Memory B cell (primary cell): ENCODE data around the gene LRRFIP1.

Source experiments
- ATAC-seq: fragments of 150-1000 bp; cut with Tn5 transposase; 2 replicates; pipeline ENCODE4 v1.10.0; 2021; ENCODE audit warnings: low read depth, mild to moderate bottlenecking, moderate library complexity
- DNase-seq, 2 donors: peaks; one replicate each; pipeline ENCODE4 v3.0.0; 2022; ENCODE audit warnings: low spot score in 2 of 2
- H3K27ac Mint-ChIP-seq: one replicate; pipeline ENCODE4 v1.8.0; 2022; ENCODE audit warnings: mild to moderate bottlenecking, moderate library complexity, mixed read lengths
- H3K27me3 Mint-ChIP-seq: one replicate; pipeline ENCODE4 v1.8.0; 2022; ENCODE audit warnings: mixed read lengths
- H3K36me3 Mint-ChIP-seq: one replicate; pipeline ENCODE4 v1.8.0; 2022; ENCODE audit warnings: mild to moderate bottlenecking, mixed read lengths
- H3K4me1 Mint-ChIP-seq: one replicate; pipeline ENCODE4 v1.8.0; 2022; ENCODE audit warnings: mixed read lengths
- H3K4me3 Mint-ChIP-seq: one replicate; pipeline ENCODE4 v1.8.0; 2022; ENCODE audit warnings: mild to moderate bottlenecking, moderate library complexity, mixed read lengths
- H3K9me3 Mint-ChIP-seq: one replicate; pipeline ENCODE4 v1.8.0; 2022; ENCODE audit warnings: mixed read lengths

LRRFIP1 gene

GRCh38 chr2:237706257-237706656 lies 78.9 kb downstream of the LRRFIP1 start:
- DNase-seq (no peak), ATAC-seq (no peak)
- H3K27me3 Mint-ChIP-seq, result no peaks in the 10 kb centered on the region
- H3K4me1 Mint-ChIP-seq, result peaks cover 43% of the 10 kb centered on the region
- peak overlapping the region; percentile 0 for H3K4me3 Mint-ChIP-seq
- peaks cover 17% of the 10 kb centered on the region for H3K36me3 Mint-ChIP-seq
- no peaks in the 10 kb centered on the region for H3K9me3 Mint-ChIP-seq
- H3K27ac Mint-ChIP-seq, result peak overlapping the region; percentile 87

- H3K36me3 Mint-ChIP-seq, result peaks cover 24% of the 10 kb centered on the region
- H3K27ac Mint-ChIP-seq, result peak overlapping the region; percentile 87
- H3K4me3 Mint-ChIP-seq, result no peak overlapping the region
- H3K9me3 Mint-ChIP-seq, result no peaks in the 10 kb centered on the region
- H3K27me3 Mint-ChIP-seq, result no peaks in the 10 kb centered on the region
- peaks cover 32% of the 10 kb centered on the region for H3K4me1 Mint-ChIP-seq
- DNase-seq, result no peak
- no peak for ATAC-seq
Measured at GRCh38 chr2:237708065-237708398, 80.6 kb downstream of the LRRFIP1 start.

GRCh38 chr2:237708491-237708890 lies 81.1 kb downstream of the LRRFIP1 start:
- Mint-ChIP-seq H3K27ac (no peak overlapping the region), H3K36me3 (peaks cover 24% of the 10 kb centered on the region), H3K27me3 (no peaks in the 10 kb centered on the region), H3K4me1 (peaks cover 31% of the 10 kb centered on the region), H3K4me3 (no peak overlapping the region), H3K9me3 (no peaks in the 10 kb centered on the region)
- DNase-seq, result no peak
- no peak for ATAC-seq

- ATAC-seq (no peak), DNase-seq (no peak)
- H3K36me3 Mint-ChIP-seq, result peaks cover 24% of the 10 kb centered on the region
- H3K4me1 Mint-ChIP-seq, result peaks cover 27% of the 10 kb centered on the region
- H3K27ac Mint-ChIP-seq, result no peak overlapping the region
- H3K9me3 Mint-ChIP-seq, result no peaks in the 10 kb centered on the region
- no peak overlapping the region for H3K4me3 Mint-ChIP-seq
- no peaks in the 10 kb centered on the region for H3K27me3 Mint-ChIP-seq
Measured at GRCh38 chr2:237708961-237709360, 81.6 kb downstream of the LRRFIP1 start.

- peaks cover 26% of the 10 kb centered on the region for H3K4me1 Mint-ChIP-seq
- H3K27me3 Mint-ChIP-seq, result no peaks in the 10 kb centered on the region
- H3K9me3 Mint-ChIP-seq, result no peaks in the 10 kb centered on the region
- DNase-seq, result no peak
- no peak overlapping the region for H3K4me3 Mint-ChIP-seq
- peaks cover 16% of the 10 kb centered on the region for H3K36me3 Mint-ChIP-seq
- ATAC-seq, result no peak
- H3K27ac Mint-ChIP-seq, result peak overlapping the region; percentile 49
Measured at GRCh38 chr2:237711458-237712150, 84.2 kb downstream of the LRRFIP1 start.

GRCh38 chr2:237712477-237713377 lies 85.3 kb downstream of the LRRFIP1 start:
- Mint-ChIP-seq H3K4me1 (peaks cover 25% of the 10 kb centered on the region), H3K4me3 (no peak overlapping the region), H3K36me3 (peaks cover 16% of the 10 kb centered on the region), H3K27me3 (no peaks in the 10 kb centered on the region), H3K9me3 (no peaks in the 10 kb centered on the region), H3K27ac (peak overlapping the region; percentile 49)
- DNase-seq (no peak), ATAC-seq (no peak)

GRCh38 chr2:237714690-237715458 lies 87.5 kb downstream of the LRRFIP1 start:
- Mint-ChIP-seq H3K9me3 (no peaks in the 10 kb centered on the region), H3K4me1 (peaks cover 34% of the 10 kb centered on the region), H3K27me3 (no peaks in the 10 kb centered on the region), H3K27ac (peak overlapping the region; percentile 70), H3K36me3 (peaks cover 12% of the 10 kb centered on the region), H3K4me3 (no peak overlapping the region)
- no peak for ATAC-seq
- DNase-seq, result no peak

GRCh38 chr2:237715459-237715947 lies 88.1 kb downstream of the LRRFIP1 start:
- Mint-ChIP-seq H3K36me3 (peaks cover 12% of the 10 kb centered on the region), H3K27ac (peak overlapping the region; percentile 70), H3K4me3 (no peak overlapping the region), H3K4me1 (peaks cover 34% of the 10 kb centered on the region), H3K27me3 (no peaks in the 10 kb centered on the region), H3K9me3 (no peaks in the 10 kb centered on the region)
- ATAC-seq, result no peak
- no peak for DNase-seq

- ATAC-seq (no peak), DNase-seq (no peak)
- peaks cover 34% of the 10 kb centered on the region for H3K4me1 Mint-ChIP-seq
- H3K9me3 Mint-ChIP-seq, result no peaks in the 10 kb centered on the region
- no peak overlapping the region for H3K4me3 Mint-ChIP-seq
- no peaks in the 10 kb centered on the region for H3K27me3 Mint-ChIP-seq
- peak overlapping the region; percentile 70 for H3K27ac Mint-ChIP-seq
- H3K36me3 Mint-ChIP-seq, result peaks cover 12% of the 10 kb centered on the region
Measured at GRCh38 chr2:237716011-237716410, 88.6 kb downstream of the LRRFIP1 start.

- DNase-seq (no peak), ATAC-seq (no peak)
- H3K9me3 Mint-ChIP-seq, result no peaks in the 10 kb centered on the region
- H3K4me1 Mint-ChIP-seq, result peaks cover 33% of the 10 kb centered on the region
- H3K36me3 Mint-ChIP-seq, result peaks cover 6% of the 10 kb centered on the region
- H3K27me3 Mint-ChIP-seq, result no peaks in the 10 kb centered on the region
- H3K27ac Mint-ChIP-seq, result peak overlapping the region; percentile 74
- no peak overlapping the region for H3K4me3 Mint-ChIP-seq
Measured at GRCh38 chr2:237717366-237718276, 90.2 kb downstream of the LRRFIP1 start.

GRCh38 chr2:237718277-237718634 lies 90.9 kb downstream of the LRRFIP1 start:
- Mint-ChIP-seq H3K9me3 (no peaks in the 10 kb centered on the region), H3K27ac (peak overlapping the region; percentile 72), H3K4me3 (no peak overlapping the region), H3K36me3 (peaks cover 6% of the 10 kb centered on the region), H3K4me1 (peaks cover 30% of the 10 kb centered on the region), H3K27me3 (no peaks in the 10 kb centered on the region)
- DNase-seq (no peak), ATAC-seq (no peak)

- Mint-ChIP-seq H3K27ac (no peak overlapping the region), H3K4me1 (peaks cover 31% of the 10 kb centered on the region), H3K36me3 (peaks cover 9% of the 10 kb centered on the region)
Measured at GRCh38 chr2:237720444-237720843, 93.1 kb downstream of the LRRFIP1 start.

GRCh38 chr2:237720957-237721356 lies 93.6 kb downstream of the LRRFIP1 start:
- Mint-ChIP-seq H3K27ac (no peak overlapping the region), H3K4me3 (no peak overlapping the region), H3K27me3 (no peaks in the 10 kb centered on the region), H3K9me3 (no peaks in the 10 kb centered on the region), H3K4me1 (peaks cover 30% of the 10 kb centered on the region), H3K36me3 (peaks cover 9% of the 10 kb centered on the region)
- DNase-seq, result no peak
- no peak for ATAC-seq

More at GRCh38 chr2:237720444-237720843, 93.1 kb downstream of the LRRFIP1 start:
- Mint-ChIP-seq H3K4me3 (no peak overlapping the region), H3K9me3 (no peaks in the 10 kb centered on the region), H3K27me3 (no peaks in the 10 kb centered on the region)
- ATAC-seq (no peak), DNase-seq (no peak)
